GM19025 (cell line): ENCODE results near the gene SPATA24.

Source experiments
- ATAC-seq: cut with Tn5 transposase; IDR thresholded peaks from one replicate; pipeline ENCODE4 v1.9.1; 2021; ENCODE audit warnings: mild to moderate bottlenecking, low read depth, moderate library complexity; ENCODE audit not compliant: unreplicated experiment

Gene SPATA24

GRCh38 chr5:139383993-139384590 lies 19.8 kb downstream of the SPATA24 start:
- ATAC-seq = no peak

- no peak for ATAC-seq
Observed at GRCh38 chr5:139383275-139383992, 20.5 kb downstream of the SPATA24 start, which contains the start of gene SLC23A1. Gene SLC23A1 (minus strand): TSS chr5:139383297. CDS start chr5:139383253, 44 bp downstream.

GRCh38 chr5:139382807-139383206 lies 21.1 kb downstream of the SPATA24 start:
- ATAC-seq = no peak

GRCh38 chr5:139381837-139382761 lies 21.8 kb downstream of the SPATA24 start:
- no peak for ATAC-seq

- ATAC-seq = no peak
Observed at GRCh38 chr5:139379626-139380449, 24.1 kb downstream of the SPATA24 start.

GRCh38 chr5:139378941-139379361 lies 24.9 kb downstream of the SPATA24 start:
- ATAC-seq = no peak

GRCh38 chr5:139378101-139378825 lies 25.6 kb downstream of the SPATA24 start:
- no peak for ATAC-seq

GRCh38 chr5:139377226-139377625 lies 26.7 kb downstream of the SPATA24 start:
- ATAC-seq = no peak

GRCh38 chr5:139376364-139376763 lies 27.5 kb downstream of the SPATA24 start:
- no peak for ATAC-seq

- ATAC-seq = no peak
Observed at GRCh38 chr5:139374909-139375308, 29.0 kb downstream of the SPATA24 start.

GRCh38 chr5:139371482-139372435 lies 32.1 kb downstream of the SPATA24 start:
- ATAC-seq = no peak

- no peak for ATAC-seq
Observed at GRCh38 chr5:139369181-139369580, 34.7 kb downstream of the SPATA24 start.

- ATAC-seq = no peak
Observed at GRCh38 chr5:139368613-139369012, 35.3 kb downstream of the SPATA24 start.

- ATAC-seq = no peak
Observed at GRCh38 chr5:139364466-139364865, 39.4 kb downstream of the SPATA24 start.

GRCh38 chr5:139363937-139364336 lies 40.0 kb downstream of the SPATA24 start:
- no peak for ATAC-seq

- no peak for ATAC-seq
Observed at GRCh38 chr5:139361835-139362429, 42.0 kb downstream of the SPATA24 start.

- ATAC-seq = no peak
Observed at GRCh38 chr5:139360384-139360783, 43.5 kb downstream of the SPATA24 start.

GRCh38 chr5:139358064-139358463 lies 45.8 kb downstream of the SPATA24 start:
- ATAC-seq = no peak
